HepG2 (cell line): ENCODE results near the gene VWA5B1. TPM values are rescaled to one million over a fixed set of nuclear protein-coding genes. Genes with fewer than 3 reads are reported as not detected.

ENCODE experiments used
- ATAC-seq: fragments of 200-7000 bp; cut with Tn5 transposase; 3 replicates; pipeline ENCODE4 v1.9.1; 2020; ENCODE audit warnings: mild to moderate bottlenecking, moderate library complexity
- BruUV-seq: library from RNA; stranded (reverse); fragments of 400-500 nt; replicated peaks from 2 replicates; lab custom pipeline; 2021; lab: Mats Ljungman, UMichigan
- CTCF ChIA-PET: fragments of 300-600 bp; formaldehyde crosslinking; extraction: SDS; loops from one replicate; lab custom pipeline; 2021; ENCODE audit warnings: low total read pairs, inconsistent platforms, low intra/inter-chr PET ratio; lab: Yijun Ruan, JAX
- POLR2A ChIA-PET: fragments of 350-600 bp; sonication (Branson Sonifier 250); formaldehyde crosslinking; loops from one replicate; lab custom pipeline; 2020; ENCODE audit warnings: antibody characterized with exemption, inconsistent platforms; lab: Yijun Ruan, JAX
- DNase-seq: peaks from one replicate; pipeline ENCODE4 v3.0.0-alpha.2; 2015; ENCODE audit warnings: low spot score
- FAIRE-seq: peaks from 3 replicates; lab custom pipeline; 2011; peaks lifted over from hg19 to GRCh38; lab: Jason Lieb, UNC
- H2AFZ ChIP-seq: one replicate; pipeline ENCODE4 v1.6.1; 2011; ENCODE audit warnings: low read length, inconsistent platforms
- H3K27ac ChIP-seq: fragments of 300-600 bp; 3 replicates; pipeline ENCODE4 v1.8.0; 2011; ENCODE audit warnings: mixed run types, mild to moderate bottlenecking, mixed read lengths, low read length, inconsistent platforms; ENCODE audit not compliant: insufficient read depth; ENCODE audit errors: extremely low read length
- H3K27me3 ChIP-seq, 2 experiments: fragments of 200-600 bp in 1 of 2; 2 replicates in 1 of 2; 3 replicates in 1 of 2; pipeline versions ENCODE4 v1.6.0 to v1.8.0; 2011; ENCODE audit warnings: low read length in 2 of 2, mild to moderate bottlenecking in 2 of 2, moderate library complexity in 2 of 2, inconsistent platforms in 1 of 2; ENCODE audit not compliant: insufficient read depth in 2 of 2, control insufficient read depth in 1 of 2
- H3K36me3 ChIP-seq, 2 experiments: fragments of 200-600 bp in 1 of 2; replicated peaks in 1 of 2; 2 replicates in 1 of 2; 3 replicates in 1 of 2; pipeline versions ENCODE4 v1.5.1 to v1.8.0; 2011; ENCODE audit warnings: low read length in 2 of 2, inconsistent platforms in 1 of 2; ENCODE audit not compliant: insufficient read depth in 2 of 2, control insufficient read depth in 1 of 2
- H3K4me1 ChIP-seq: 2 replicates; pipeline ENCODE4 v1.5.1; 2012; ENCODE audit warnings: low read length, inconsistent platforms; ENCODE audit not compliant: insufficient read depth
- H3K4me2 ChIP-seq: 2 replicates; pipeline ENCODE4 v1.6.0; 2011; ENCODE audit warnings: low read depth, low read length, inconsistent platforms
- H3K4me3 ChIP-seq, 3 experiments: fragments of 200-600 bp in 1 of 3; sonication (generic), shearing (Covaris generic) in 1 of 3; replicated peaks in 1 of 3; 2 replicates each; pipeline ENCODE4 v1.5.1; 2011 to 2016; ENCODE audit warnings: low read length in 3 of 3, inconsistent platforms in 2 of 3, low read depth in 2 of 3, mild to moderate bottlenecking in 2 of 3, control low read depth in 1 of 3, mixed read lengths in 1 of 3; ENCODE audit not compliant: insufficient read depth in 1 of 3
- H3K79me2 ChIP-seq: one replicate; pipeline ENCODE4 v1.6.1; 2011; ENCODE audit warnings: low read length, inconsistent platforms; ENCODE audit not compliant: insufficient read depth
- H3K9ac ChIP-seq: 2 replicates; pipeline ENCODE4 v1.6.0; 2011; ENCODE audit warnings: mild to moderate bottlenecking, low read depth, low read length, inconsistent platforms; ENCODE audit not compliant: insufficient read depth
- H3K9me3 ChIP-seq: 2 replicates; pipeline ENCODE4 v1.5.1; 2012; ENCODE audit warnings: mild to moderate bottlenecking, low read length
- H4K20me1 ChIP-seq: 2 replicates; pipeline ENCODE4 v1.6.0; 2011; ENCODE audit warnings: inconsistent platforms, mild to moderate bottlenecking, low read length, moderate library complexity; ENCODE audit not compliant: insufficient read depth
- POLR2AphosphoS5 ChIP-seq: IDR thresholded peaks from 2 replicates; pipeline ENCODE4 v1.6.1; 2012; ENCODE audit warnings: low read depth, low read length
- PRDM15 ChIP-seq: sonication (generic); formaldehyde crosslinking; IDR thresholded peaks from 2 replicates; pipeline ENCODE4 v1.4.0; 2020; ENCODE audit warnings: missing genetic modification reagents
- ZNF207 ChIP-seq: fragments of 450-650 bp; IDR thresholded peaks from 2 replicates; pipeline ENCODE4 v1.6.1; 2016; ENCODE audit warnings: antibody characterized with exemption, borderline replicate concordance
- WGBS: methylation state at CpG from one replicate; pipeline ENCODE4 v1.1.6; 2017; ENCODE audit warnings: low lambda C conversion rate; 5-methylcytosine and 5-hydroxymethylcytosine counted together
- in situ Hi-C: cut with HindIII; loops from 2 replicates; pipeline ENCODE4 v1.10.0; 2017; ENCODE audit warnings: low pct_unique_long_range_greater_than_20kb; ENCODE audit not compliant: extremely low pct_ligation_motif_present
- intact Hi-C: fragments of 100-400 bp; cut with micrococcal nuclease; formaldehyde crosslinking; loops from one replicate; pipeline ENCODE4 v1.10.0; 2022; ENCODE audit not compliant: unreplicated experiment
- polyA plus RNA-seq, 8 experiments: library from polyadenylated mRNA; depleted of rRNA in 3 of 8; stranded (reverse) in 7 of 8; unstranded in 1 of 8; fragments of >200 nt; fragmentation: Illumina TruSeq in 4 of 8; extraction: Trizol in 4 of 8; gene quantifications; 2 replicates each; pipeline versions ENCODE4 v1.2.1 to v1.2.3, GENCODE V29; 2011 to 2016; ENCODE audit warnings: low read depth in 4 of 8, missing spikeins in 1 of 8, mixed read lengths in 1 of 8; ENCODE audit not compliant: insufficient read depth in 1 of 8
- total RNA-seq, 5 experiments: library from RNA; depleted of rRNA; stranded (reverse); fragments of >200 nt; fragmentation: Illumina TruSeq; extraction: Trizol; gene quantifications; 2 replicates each; pipeline ENCODE4 v1.2.3, GENCODE V29; 2016; ENCODE audit warnings: low read depth in 1 of 5
- TF ChIP-seq, protein P1 (sequence below): sonication (generic); formaldehyde crosslinking; IDR thresholded peaks from 2 replicates; pipeline ENCODE4 v1.5.0; 2020; ENCODE audit warnings: missing genetic modification reagents

The VWA5B1 gene
- total and polyA plus RNA-seq, 2 of the 13 experiments (the other 11 are each of a cell fraction or from before 2014, with no cell fraction given), result not detected

DNA sequence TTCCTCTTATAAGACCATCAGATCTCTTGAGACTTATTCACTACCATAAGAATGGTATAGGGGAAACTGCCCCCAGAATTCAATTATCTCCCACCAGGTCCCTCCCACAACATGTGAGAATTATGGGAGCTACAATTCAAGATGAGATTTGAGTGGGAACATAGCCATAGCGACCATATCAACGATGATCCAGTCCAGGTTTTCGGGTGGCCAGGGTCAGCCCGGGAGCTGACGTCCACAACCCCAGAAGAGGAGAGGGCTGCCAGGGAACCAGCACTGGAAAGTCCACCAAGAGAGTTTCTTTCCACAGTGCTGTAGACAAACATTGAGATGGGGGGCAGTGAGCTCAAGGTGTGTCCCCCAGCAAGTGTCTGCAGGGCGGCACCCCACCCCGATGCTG lies 88.4 kb downstream of the VWA5B1 start:
- TF ChIP-seq, protein P1, sequence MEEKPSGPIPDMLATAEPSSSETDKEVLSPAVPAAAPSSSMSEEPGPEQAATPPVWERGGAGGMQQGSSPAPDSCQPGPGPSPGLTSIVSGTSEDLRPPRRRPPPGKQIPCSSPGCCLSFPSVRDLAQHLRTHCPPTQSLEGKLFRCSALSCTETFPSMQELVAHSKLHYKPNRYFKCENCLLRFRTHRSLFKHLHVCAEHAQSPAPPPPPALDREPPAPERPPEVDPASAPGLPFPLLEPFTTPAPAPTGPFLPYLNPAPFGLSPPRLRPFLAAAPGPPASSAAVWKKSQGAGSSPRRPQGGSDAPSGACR, result no peak
- TF ChIP-seq POLR2AphosphoS5, result no peak
- no peak for TF ChIP-seq ZNF207
- TF ChIP-seq PRDM15 (CRISPR knock-in tag), result peak; percentile 54; the same call in 1 of the 2 replicates
- TF ChIP-seq, all 625 proteins: peak for 1
- H3K4me1 ChIP-seq, result no peaks in the 10 kb centered on the region
- no peak overlapping the region for H2AFZ ChIP-seq
- FAIRE-seq, result no peak
- H3K27me3 ChIP-seq, result peaks cover 0 to 18% of the 10 kb centered on the region in 2 experiments; a peak in 2 of 5 replicates
- intact Hi-C loops, result no loop called here
- POLR2A ChIA-PET, result no interaction called here
- no TSS peak for BruUV-seq
- no peaks in the 10 kb centered on the region for H3K79me2 ChIP-seq
- no peak overlapping the region for H3K27ac ChIP-seq
- no peak overlapping the region for H3K4me3 ChIP-seq
- no peak for ATAC-seq
- no peaks in the 10 kb centered on the region for H4K20me1 ChIP-seq
- 0% methylated on average over 1 of the region's 7 CpGs for WGBS
- H3K36me3 ChIP-seq, result no peaks in the 10 kb centered on the region
- in situ Hi-C loops, result no loop called here
- H3K4me2 ChIP-seq, result no peak overlapping the region
- DNase-seq, result no peak
- CTCF ChIA-PET, result no interaction called here
- H3K9me3 ChIP-seq, result no peaks in the 10 kb centered on the region
- no peak overlapping the region for H3K9ac ChIP-seq
